HG02970 (cell line): Measurements from ENCODE around the gene LRRC4B.

Experiments
- ATAC-seq: cut with Tn5 transposase; IDR thresholded peaks from one replicate; pipeline ENCODE4 v1.9.1; 2021; ENCODE audit warnings: mild to moderate bottlenecking, moderate library complexity, moderate number of reproducible peaks; ENCODE audit not compliant: unreplicated experiment, low FRiP score

Gene LRRC4B

DNA sequence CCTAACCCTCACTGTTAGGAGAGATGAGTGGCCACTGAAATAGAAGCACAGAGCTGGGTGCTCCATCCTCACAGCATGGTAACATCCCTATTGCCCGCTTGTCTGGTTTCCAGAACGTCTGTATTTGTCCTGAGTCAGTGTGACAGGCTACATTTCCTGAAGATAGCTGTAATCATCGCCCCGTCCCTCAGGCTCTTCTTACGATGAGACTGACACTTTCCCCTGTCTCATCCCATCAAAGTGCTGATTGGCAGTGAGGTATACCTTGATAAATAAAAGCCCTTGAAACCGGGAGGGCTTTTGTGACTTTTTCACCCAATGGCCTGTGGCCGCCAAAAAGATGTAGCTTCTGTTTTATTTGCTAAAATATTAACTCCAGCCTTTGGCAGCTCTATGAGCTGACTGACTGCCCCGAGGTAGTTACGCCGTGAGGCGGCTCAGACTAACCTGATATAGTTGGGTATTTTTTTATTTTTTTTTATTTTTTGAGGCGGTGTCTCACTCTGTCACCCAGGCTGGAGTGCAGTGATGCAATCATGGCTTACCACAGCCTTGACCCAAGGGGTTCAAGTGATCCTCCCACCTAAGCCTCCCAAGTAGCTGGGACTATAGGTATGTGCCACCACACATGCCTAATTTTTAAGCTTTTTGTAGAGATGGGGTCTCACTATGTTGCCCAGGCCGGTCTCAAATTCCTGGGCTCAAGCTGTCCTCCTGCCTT, 5.7 kb upstream of the LRRC4B start:
- ATAC-seq, result no peak

DNA sequence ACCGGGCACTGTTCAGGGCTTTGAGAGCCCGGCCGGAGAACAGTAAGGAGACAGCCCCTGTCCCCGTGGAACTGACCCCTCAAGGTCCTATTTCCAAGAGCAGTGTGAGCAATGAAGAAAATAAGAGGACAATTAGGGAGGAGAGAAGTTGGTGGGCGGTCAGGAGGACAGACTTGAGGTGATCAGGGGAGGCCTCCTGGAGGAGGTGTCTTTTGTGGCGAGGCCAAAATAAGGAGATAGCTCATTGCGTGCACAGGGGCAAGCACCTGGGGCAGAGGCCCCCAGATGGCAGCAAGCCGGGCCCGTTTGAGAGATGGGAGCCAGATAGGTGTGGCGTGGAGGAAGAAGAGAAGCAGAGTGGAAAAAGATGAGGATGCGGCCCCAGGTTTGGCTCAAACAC, 2.8 kb upstream of the LRRC4B start:
- no peak for ATAC-seq

DNA sequence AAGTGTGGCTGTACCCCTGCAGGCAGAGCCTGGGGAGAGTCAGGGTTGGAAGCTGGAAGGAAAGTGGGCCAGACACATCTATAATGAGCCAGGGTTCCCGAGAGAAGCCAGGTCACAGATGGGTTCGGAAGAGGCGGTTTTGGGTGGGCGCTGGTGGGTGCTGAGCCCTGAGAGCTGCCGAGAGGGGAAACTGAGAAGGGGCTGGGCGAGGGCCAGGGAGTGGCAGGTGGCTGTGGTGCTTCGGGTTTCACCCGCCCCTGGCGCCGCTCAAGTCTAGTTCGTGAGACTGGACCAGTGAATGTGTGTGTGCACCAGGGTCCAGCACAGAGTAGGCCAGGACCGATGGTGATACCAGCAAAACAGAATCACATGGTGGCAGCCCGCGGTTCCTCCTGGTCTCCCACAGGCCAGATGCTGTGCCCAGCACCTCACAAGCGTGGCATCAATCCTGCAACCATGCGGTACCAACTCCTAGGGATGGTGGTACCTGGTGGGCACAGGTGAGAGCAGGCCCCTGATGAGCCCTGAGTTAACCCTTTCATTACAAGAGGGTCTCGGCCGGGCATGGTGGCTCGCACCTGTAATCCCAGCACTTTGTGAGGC, 1.8 kb upstream of the LRRC4B start:
- ATAC-seq, result no peak

DNA sequence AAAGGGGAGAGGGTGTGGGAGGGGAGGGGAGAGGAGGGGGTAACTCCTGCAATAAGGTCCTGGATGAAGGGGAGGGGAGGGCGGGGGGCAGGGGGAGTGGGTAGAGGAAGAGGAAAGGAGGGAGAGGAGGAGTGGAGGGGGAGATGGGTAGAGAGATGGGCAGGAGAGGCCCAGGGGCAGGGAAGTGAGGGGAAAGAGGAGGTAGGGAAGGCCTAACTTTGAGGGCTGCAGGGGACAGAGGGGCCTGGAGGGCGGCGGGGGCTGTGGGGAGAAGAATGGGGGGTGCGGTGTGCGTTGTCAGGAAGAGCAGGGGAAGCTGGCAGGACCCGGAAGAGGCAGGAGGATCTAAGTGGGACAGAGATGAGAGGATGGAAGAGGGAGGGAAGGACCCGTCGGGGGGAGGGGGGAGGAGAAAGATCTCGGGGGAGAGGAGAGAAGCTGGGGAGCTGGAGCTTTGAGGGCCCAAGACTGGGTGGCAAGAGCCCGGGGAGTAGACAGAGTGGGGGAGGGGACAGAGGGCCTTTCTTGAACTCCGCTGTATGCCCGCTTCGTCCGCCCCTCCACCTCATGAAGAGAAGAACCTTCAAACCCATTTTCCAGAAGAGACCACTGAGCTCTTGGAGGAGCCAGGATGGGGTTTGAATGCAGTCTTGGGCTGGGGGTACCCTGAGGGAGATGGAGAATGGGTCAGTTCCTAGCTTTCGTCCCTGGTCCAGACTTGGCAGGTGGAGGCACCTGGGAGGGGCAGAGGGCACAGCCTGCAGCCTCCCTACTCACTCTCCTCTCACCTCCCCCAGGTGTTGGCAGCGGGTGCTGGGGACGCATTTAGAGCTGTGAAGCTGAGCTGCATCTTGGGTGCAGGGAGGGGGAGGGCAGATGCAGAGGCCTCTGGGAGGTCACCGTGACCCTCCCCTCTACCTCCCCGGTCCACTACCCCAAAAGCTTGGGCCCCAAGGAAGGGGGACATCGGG, 778 bp upstream of the LRRC4B start:
- no peak for ATAC-seq

DNA sequence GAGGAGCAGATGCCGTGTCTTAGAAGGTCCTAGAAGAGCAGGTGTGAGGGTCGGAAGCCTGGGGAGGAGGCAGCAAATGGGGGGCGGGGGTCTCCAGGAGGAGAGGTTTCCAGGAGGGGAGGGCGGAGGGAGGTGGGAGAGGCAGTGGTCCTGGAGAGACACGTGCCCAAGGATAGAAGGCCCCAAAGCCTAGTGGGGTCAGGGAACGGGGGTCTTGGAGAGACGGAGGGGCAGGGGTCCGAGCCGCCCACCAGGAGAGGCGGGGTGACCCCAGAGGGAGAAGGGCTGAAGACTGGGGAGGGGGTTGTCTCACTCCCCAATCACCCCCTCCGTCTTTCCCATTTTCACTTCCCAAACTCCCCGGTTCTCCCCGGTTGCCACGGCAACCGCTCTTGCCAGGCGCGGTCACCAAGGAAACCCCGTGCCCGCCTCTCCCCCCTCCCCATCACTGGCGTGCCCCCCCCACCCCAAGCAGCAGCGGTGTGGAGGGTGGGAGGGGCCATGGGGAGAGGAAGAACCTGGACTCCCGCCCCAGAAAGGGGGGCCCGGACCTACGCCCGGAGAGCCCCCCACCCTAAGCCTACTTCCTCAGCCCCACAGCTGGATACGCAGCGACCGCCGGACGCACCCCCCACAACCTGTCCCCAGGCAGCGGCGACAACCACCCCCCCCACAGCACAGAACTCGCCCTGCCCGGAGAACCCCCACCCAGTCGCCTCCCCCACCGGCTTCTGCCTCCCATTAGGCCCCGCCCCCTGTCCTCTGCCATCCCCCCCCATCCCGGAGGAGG, 988 bp downstream of the LRRC4B start:
- no peak for ATAC-seq

DNA sequence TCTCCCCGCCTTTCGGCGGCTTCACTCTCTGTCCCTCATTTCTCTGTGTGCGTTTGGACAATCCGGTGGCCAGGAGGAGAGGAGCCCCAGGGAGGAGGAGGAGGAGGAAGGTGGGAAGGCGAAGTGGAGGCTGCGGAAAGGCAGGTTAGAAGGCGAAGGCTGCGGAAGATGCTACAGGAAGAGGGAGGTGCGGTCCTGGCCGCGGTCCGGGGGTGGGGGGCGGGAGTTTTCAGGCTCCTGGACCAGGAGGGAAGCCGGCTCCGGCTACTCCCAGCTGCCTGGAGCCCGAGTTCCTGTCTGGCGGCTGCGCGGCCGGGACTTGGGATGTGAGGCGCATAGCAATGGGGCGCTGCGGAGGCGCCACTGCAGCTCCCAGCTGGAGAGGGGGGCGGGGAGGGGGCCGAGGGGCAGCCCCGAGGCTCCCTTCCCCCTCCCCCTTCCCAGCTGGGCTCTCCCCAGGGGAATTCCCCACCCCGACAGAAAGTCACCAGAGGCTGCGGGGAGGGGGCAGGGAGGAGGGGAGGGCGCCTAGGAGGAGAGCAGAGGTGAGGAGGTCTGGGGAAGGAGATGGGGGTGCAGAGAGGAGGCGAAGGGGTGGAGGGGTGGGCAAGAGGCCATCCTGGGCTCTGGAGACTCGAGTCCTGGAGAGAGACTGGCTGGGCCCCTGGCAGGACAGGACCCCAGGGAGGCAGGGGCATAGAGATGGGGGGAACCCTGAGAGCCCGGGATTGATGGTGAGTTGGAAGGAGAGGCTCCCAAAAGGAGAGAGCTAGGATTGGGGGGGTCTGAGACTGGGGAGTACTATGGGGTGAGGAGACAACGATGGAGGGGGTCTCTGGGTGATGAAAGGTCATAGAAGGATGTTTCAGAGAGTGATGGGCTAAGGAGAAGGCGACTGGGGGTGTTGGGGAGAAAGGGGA, 2.0 kb downstream of the LRRC4B start:
- ATAC-seq, result no peak

DNA sequence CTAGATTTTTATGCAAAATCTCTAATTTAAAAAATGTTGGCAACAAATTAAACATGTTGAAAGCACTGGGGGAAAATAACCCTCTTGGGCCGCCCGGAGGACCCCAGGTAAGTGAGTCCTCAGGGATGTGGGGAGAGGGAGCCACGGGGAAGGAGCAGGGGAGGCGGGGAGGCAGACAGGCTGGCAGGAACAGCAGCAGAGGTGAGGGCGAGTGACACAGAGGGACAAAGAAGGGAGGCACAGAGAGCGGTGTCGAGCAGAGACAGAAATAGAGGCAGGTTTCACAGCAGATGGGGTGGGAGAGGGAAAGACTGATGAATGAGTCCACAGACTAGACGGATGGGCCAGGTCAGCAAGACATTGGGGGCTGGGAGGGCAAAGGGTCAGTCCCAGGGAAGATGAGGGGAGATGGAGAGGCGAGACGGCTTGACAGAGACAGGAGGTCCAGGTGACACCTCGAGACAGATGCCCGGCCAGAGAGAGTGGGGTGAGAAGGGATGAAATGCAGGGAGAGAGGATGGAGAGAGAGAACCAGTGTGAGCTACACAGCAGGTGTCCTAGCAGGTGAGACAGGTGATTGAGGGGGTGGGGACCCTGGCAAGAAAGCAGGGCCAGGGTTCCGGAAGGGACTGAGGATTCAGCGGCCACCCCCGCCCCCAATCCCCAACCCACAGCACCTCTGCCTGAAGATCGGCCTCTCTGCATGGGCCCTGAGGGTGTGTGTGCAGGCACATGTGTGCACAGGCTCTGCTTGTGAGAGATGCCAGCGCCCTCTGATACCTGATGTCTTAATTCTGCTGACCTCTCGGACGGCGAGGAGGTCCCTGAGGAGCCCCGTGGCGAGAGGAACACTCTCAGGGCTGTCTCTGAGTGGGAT, 3.8 kb downstream of the LRRC4B start:
- ATAC-seq, result no peak

DNA sequence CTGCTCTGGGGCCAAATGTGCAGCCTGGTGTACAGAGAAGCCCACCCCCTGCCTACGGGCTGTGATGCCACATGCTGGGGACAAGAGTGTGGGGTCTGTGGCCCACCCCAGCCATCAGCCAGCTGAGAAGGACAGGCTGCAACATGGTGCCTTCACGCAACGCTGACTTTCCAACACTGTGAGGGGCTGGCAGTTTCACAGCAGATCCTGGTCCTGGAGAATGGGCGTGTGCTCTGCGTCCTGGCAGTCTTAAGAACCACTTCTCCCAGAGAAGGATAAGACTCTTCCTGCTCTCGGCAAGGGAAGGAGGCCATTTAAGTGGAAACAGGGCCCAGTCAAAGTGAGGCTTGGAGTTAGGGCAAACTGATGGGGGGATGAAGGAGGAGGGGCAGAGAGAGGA, 4.6 kb downstream of the LRRC4B start:
- no peak for ATAC-seq

DNA sequence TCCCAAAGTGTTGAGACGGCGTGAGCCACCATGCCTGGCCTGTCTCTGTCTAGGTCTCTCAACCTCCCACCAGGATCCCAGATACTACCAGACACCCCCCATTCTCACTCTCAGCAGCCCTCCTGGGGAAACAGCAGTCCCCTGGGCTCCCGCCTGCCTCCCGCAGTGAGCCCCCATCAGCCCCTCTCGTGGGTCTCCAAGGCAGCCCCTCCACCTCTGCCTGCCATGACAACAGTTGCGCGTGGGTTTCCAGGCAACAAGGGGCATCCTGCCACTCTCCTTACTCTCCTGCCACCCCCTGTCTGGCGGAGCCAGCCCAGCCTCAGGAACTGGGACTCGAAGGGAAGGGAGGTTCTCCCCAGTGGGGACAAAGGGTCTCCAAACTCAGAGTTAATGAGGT, 5.2 kb downstream of the LRRC4B start:
- no peak for ATAC-seq

DNA sequence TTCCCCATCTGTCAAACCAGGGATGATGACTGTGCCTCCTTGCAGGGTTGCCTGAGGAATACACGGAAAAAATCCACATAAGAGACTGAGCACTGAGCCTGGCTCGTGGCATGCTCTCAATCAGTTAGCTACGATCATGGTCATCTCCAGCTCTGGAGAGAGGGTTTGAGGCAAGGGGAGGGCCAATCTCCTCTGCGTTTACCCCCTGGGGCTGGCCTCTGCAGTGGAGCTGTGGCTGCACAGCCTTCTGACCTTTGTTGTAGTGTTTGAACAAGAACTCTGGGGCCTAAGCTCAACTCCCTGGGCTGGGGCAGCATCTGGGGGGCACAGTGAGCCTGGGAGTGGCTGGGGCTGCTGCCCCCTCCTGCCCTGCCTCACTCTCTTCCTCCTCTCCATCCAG, 5.9 kb downstream of the LRRC4B start:
- ATAC-seq, result no peak

DNA sequence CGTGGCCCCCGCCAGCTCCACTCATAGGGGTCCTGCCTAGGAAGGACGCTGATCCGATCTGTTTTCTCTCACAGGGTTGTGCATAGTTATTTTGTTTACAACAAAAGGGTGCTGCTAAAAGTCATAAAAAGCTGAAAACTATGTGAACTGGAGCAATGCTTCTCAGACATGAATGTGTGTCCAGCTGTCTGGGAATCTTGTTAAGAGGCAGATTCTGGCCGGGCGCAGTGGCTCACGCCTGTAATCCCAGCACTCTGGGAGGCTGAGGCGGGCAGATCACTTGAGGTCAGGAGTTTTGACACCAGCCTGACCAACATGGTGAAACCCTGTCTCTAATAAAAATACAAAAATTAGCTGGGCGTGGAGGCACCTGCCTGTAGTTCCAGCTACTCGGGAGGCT, 8.6 kb downstream of the LRRC4B start:
- ATAC-seq, result no peak

DNA sequence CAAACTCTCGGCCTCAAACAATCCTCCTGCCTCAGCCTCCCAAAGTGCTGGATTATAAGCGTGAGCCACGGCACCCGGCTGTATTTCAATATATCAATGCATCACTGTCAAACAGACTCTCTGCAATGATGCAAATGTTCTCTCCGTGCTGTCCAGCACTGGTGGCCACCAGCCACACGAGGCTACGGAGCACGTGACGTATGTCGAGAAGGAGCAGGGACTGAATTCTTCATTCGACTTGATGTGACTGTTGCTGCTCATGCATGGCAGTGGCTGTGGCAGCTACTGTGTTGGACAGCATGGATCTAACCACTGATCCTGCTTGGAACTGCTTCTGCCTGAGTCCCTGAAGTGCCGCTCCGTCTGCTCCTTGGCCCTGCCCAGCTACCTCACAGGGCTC, 9.8 kb downstream of the LRRC4B start:
- no peak for ATAC-seq

DNA sequence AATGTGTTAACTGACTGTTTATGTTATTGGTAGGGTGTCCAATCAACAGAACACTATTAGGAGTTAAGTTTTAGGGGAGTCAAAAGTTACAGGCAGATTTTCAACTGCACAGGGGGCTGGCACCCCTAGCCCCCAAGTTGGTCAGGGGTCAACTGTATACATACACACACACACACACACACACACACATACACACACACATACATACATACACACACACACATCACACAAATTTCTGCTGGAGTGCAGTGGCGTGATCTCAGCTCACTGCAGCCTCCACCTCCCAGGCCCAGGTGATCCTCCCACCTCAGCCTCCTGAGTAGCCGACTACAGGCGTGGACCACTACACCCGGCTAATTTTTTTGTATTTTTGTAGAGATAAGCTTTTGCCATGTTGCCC, 10.2 kb downstream of the LRRC4B start:
- no peak for ATAC-seq

DNA sequence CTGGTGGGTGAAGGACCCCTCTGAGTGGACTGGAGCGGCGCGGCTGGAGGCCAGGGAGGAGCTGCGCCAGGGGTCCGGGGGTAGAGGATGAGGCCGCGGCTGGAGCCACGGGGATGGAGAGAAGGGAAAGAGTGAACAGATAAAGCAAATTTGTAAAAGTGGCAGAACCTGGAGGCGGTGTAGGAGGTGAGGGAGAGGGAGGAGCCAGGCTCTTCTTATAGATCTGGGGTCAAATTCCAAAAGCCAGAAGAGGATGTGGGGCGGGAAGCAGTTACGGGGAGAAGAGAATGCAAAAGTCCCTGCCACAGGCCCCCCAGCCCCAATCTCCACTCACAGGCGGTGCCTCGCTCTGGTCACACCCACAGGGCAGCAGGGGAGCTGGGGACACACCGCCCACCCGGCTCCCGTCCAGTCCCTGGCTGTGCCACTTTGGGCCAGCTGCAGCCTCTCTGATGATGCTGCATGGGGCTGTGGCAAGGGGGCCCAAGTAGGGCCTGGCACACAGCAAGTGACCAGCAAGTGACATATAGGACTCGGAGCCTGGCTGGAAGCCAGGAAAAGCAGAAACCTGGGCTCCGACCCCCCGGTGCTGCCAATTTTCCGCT, 11.1 kb downstream of the LRRC4B start:
- no peak for ATAC-seq

DNA sequence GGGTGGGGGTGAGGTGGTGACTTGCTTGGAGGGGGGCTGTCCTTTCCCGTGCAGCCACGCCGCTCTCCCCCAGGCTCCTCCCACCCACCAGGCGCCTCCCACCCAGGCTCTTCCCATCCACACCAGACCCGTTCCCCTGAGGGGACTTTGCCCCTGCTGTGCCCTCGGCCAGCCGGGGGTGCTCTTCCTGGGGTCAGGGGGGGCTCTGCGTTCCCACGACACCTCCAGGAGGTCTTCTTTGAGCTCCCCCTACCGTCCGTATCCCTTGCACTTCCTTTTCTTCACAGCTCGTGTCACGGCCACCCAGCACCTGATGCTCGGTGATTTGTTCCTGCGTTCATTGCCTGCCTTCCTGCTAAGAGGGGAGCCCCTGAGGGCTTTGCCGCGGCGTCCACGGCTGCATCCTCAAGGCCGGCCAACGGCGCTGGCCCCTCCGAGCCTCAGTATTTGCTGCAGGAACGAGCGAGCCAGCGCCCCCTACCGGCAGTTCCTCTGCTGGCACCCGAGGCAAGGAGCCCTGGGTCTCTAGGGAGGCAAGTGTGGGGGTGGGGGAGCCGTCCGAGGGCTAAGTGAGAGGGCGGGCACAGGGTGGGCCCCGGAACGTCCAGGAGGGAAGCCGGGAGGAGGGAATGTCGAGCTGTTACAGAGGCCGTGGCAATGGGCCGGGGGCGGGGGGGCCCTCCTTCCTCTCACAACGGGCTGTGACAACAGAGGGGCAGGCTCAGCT, 11.8 kb downstream of the LRRC4B start:
- no peak for ATAC-seq

DNA sequence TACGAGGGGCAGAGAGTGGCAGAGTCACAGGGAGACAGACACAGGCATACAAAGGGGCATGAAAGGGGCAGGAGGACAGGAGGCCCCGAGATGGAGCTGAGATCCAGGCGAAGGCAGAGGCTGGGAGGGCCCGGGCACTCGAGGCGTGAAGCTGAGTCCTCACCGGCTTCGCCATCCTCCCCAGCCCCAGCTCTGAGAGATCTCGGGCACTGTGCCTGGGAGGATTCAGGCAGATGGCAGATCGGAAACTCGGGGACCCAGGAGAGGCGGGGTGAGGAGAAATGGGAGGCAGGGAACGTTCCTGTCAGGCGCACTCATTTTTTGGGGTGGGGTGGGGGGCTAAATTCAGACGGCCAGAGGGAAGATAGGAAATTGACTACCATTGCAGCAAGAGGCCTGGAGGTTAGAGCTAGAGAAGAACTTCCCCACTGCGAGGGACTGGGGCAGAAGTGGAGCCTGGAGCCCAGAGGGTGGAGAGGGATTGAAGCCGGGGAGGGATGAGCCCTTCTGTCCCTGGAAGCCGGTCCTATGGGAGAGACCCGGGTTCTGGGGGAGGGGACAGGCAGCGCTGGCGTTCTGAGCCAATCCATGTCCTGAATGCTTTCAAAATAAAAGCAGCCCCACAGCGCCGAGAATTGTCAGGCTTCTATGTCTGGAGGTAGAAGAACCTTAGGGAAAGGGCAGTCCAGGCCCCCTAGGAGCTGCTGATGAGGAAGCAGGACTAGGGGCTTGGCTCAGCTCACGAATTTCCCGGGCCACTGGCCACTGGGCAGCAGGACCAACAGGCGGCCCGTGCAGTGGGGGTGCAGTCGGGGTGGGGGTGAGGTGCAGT, 12.6 kb downstream of the LRRC4B start:
- no peak for ATAC-seq

DNA sequence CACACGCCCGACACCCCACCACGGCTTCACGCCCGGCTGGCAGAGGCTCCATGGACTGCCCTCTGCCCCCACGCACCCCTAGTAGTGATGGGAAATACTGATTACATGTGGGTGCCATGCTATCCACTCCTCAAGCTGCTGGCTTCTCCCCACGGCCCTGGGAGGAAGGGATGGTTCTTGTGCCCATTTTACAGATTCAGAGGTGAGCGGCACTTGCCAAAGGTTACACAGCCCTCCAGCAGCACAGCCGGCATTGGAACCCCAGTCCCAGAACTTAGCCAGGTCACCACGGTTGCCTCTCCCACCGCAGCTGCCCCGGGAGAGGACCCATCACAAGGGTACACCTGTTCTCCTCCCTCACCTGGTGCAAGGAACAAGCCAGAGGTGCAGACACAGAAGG, 13.2 kb downstream of the LRRC4B start:
- ATAC-seq, result no peak
